Bronchial epithelial cell (primary cell): ENCODE data around the gene MED26. TPM values are rescaled to one million over a fixed set of nuclear protein-coding genes. Genes with fewer than 3 reads are reported as not detected.
"Not testable (repeated sequence)": the region's sequence is repeated elsewhere in the genome, so short reads cannot be mapped to it uniquely, and the experiment has no call there.

Source experiments
- DNase-seq: peaks from one replicate; pipeline ENCODE4 v3.0.0-alpha.2; 2010; ENCODE audit warnings: low read depth
- FAIRE-seq: peaks from 2 replicates; lab custom pipeline; 2011; peaks lifted over from hg19 to GRCh38; lab: Jason Lieb, UNC
- H3K27me3 ChIP-seq: 2 replicates; pipeline ENCODE4 v1.5.1; 2011; ENCODE audit warnings: low read length; ENCODE audit not compliant: control insufficient read depth, insufficient read depth
- H3K36me3 ChIP-seq: 2 replicates; pipeline ENCODE4 v1.5.1; 2011; ENCODE audit warnings: low read length; ENCODE audit not compliant: control insufficient read depth, insufficient read depth
- H3K4me3 ChIP-seq: 2 replicates; pipeline ENCODE4 v1.5.1; 2011; ENCODE audit warnings: mild to moderate bottlenecking, low read depth, low read length, control low read depth
- total RNA-seq: library from RNA; depleted of rRNA; stranded (reverse); fragments of >200 nt; gene quantifications from 2 replicates; pipeline ENCODE4 v1.2.1, GENCODE V29; 2014
- TF ChIP-seq, protein P1 (sequence below): IDR thresholded peaks from 2 replicates; pipeline ENCODE4 v1.5.1; 2011; ENCODE audit warnings: mild to moderate bottlenecking, moderate library complexity, low read length, control low read depth, inconsistent platforms; ENCODE audit not compliant: insufficient read depth, severe bottlenecking

The MED26 gene
- total RNA-seq, 1 donor from 2014 or later = 2.9 TPM

DNA sequence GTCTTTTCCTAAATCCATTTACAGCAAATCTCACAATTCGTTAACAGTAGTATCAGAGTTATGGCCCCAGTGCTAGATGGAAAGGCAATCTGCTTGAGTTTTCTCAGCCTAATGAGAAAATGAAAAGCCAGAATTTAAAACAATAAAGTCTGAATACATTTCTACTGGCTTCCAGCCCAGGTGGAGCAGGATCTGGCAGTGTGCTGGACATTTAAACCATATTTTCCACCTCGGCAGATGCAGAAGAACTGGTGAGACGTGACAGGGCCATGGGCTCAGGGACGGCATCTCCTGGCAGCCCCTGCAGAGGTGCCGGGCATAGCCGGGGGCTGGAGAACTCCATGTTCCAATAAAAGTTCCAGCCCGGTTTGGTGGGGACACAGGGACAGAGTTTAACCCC, 24.9 kb upstream of the MED26 start:
- TF ChIP-seq, protein P1, sequence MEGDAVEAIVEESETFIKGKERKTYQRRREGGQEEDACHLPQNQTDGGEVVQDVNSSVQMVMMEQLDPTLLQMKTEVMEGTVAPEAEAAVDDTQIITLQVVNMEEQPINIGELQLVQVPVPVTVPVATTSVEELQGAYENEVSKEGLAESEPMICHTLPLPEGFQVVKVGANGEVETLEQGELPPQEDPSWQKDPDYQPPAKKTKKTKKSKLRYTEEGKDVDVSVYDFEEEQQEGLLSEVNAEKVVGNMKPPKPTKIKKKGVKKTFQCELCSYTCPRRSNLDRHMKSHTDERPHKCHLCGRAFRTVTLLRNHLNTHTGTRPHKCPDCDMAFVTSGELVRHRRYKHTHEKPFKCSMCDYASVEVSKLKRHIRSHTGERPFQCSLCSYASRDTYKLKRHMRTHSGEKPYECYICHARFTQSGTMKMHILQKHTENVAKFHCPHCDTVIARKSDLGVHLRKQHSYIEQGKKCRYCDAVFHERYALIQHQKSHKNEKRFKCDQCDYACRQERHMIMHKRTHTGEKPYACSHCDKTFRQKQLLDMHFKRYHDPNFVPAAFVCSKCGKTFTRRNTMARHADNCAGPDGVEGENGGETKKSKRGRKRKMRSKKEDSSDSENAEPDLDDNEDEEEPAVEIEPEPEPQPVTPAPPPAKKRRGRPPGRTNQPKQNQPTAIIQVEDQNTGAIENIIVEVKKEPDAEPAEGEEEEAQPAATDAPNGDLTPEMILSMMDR = no peak
- no peak for DNase-seq
- Histone ChIP-seq H3K4me3 (no peak overlapping the region), H3K36me3 (peaks cover 35% of the 10 kb centered on the region), H3K27me3 (no peaks in the 10 kb centered on the region)
- FAIRE-seq = no peak

DNA sequence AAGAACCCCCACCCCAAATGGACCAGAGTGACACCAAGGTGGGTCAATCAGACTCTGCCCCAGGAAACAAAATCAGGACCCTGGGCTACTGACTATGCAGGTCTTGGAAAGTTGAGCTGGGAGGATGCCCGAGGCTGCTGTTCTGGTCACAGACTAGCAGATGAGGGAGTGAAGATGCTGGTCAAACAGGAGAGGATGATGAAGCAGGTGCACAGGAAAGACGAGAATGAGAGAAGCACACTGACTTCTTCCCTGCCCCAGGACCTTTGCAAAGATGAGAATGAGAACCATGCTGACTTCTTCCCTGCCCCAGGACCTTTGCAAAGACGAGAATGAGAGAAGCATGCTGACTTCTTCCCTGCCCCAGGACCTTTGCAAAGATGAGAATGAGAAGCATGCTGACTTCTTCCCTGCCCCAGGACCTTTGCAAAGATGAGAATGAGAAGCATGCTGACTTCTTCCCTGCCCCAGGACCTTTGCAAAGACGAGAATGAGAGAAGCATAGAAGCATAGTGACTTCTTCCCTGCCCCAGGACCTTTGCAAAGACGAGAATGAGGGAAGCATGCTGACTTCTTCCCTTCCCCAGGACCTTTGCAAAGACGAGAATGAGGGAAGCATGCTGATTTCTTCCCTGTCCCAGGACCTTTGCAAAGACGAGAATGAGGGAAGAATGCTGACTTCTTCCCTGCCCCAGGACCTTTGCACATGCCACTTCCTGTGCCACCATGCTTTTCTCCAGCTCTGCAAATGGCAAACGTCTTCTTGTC, 23.6 kb upstream of the MED26 start:
- FAIRE-seq, H3K27me3 ChIP-seq, DNase-seq, H3K4me3 ChIP-seq: not testable (repeated sequence)
- H3K36me3 ChIP-seq = peaks cover 34% of the 10 kb centered on the region

DNA sequence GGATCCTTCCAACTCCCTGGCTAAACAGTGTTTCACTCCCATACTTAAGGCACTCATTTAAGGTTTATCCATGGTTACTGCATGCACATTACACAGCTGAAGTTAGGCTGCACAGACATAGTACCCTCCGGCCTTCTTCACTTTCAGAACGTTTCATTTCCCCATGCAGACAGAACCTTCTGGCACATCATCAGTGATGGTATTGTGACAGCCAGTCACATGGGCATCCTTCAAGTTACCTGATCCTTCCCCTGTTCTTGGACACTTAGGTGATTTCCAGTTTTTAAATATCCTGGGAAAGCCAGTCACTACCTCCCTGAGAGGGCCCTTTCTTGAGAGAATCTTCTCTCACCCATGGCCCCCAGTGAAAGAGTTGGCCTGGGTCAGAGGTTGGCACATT, 22.8 kb upstream of the MED26 start:
- FAIRE-seq (no peak), DNase-seq (no peak)
- H3K4me3 ChIP-seq = no peak overlapping the region
- H3K36me3 ChIP-seq = peaks cover 35% of the 10 kb centered on the region
- TF ChIP-seq, protein P1 = no peak
- H3K27me3 ChIP-seq = no peaks in the 10 kb centered on the region

DNA sequence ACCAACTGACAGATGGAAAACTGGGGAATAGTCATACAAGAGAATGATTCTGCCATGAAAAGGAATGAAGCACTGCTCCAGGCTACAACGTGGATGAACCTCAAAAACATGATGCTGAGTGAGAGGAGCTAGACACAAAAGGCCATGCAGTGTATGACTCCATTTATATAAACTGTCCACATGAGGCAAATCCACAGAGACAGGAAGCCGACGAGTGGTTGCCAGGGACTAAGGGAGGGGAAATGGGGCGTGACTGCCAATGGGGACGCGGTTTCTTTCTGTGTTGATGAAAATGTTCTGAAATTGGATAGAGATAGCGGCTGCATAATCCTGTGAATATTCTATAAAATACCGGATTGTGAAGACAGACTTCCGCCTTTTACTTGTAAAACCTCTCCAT, 21.7 kb upstream of the MED26 start:
- H3K36me3 ChIP-seq = peaks cover 35% of the 10 kb centered on the region
- FAIRE-seq = no peak
- DNase-seq = no peak
- TF ChIP-seq, protein P1 = no peak
- no peak overlapping the region for H3K4me3 ChIP-seq
- H3K27me3 ChIP-seq = no peaks in the 10 kb centered on the region

DNA sequence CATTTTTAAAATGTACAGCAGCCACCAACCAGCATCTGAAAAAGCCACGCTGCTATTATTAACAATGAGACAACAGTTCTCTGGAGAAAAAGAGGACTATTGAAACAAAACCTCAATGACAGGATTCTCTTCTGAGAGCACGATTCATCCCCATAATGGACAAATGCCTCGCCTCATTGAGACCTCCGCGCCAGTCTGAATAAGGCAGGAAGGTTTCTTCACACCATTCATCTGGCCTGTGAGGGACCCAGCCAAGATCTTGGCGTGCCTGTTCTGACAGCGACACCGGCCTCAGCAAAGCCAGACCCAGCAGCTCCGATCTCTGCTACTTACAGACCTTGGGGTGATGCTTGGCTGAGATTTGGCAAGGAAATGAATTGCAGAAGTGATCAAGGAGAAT, 17.1 kb upstream of the MED26 start:
- Histone ChIP-seq H3K27me3 (no peaks in the 10 kb centered on the region), H3K4me3 (no peak overlapping the region), H3K36me3 (peaks cover 25% of the 10 kb centered on the region)
- FAIRE-seq (no peak), DNase-seq (no peak)
- TF ChIP-seq, protein P1 = no peak

DNA sequence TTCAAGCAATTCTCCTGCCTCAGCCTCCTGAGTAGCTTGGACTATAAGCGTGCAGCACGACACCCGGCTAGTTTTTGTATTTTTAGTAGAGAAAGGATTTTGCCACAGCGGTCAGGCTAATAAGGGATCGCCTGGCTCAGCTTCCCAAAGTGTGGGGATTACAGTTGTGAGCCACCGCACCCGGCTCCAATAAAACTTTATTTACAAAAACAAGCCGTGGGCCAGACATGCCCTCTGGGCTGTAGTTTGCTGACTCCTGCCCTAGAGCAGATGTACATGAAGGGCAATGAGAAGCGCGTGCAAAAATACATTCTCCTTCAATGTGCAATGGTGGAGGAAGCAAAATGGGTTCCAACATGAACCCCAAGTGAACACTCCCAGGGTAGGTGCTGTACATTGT, 13.7 kb upstream of the MED26 start:
- no peak for FAIRE-seq
- DNase-seq = no peak
- Histone ChIP-seq H3K4me3 (no peak overlapping the region), H3K27me3 (no peaks in the 10 kb centered on the region), H3K36me3 (peaks cover 22% of the 10 kb centered on the region)
- TF ChIP-seq, protein P1 = no peak
